ENCODE measurements around the gene OBSCN.

OBSCN gene

GRCh38 chr1:228376651-228377631 is 169.1 kb downstream of the OBSCN start:
- no peak for DNase-seq (ENCODE audit: low read depth in 3 of 3)

GRCh38 chr1:228377664-228378089 is 169.8 kb downstream of the OBSCN start:
- DNase-seq (ENCODE audit: low read depth in 3 of 3) = no peak

GRCh38 chr1:228378090-228378872 is 170.4 kb downstream of the OBSCN start:
- DNase-seq (ENCODE audit: low read depth in 3 of 3) = peak; percentile 6 to 33 (median 18)

GRCh38 chr1:228378873-228379460 is 171.1 kb downstream of the OBSCN start:
- DNase-seq (ENCODE audit: low read depth in 3 of 3) = no peak

GRCh38 chr1:228379666-228380065 is 171.8 kb downstream of the OBSCN start:
- DNase-seq (ENCODE audit: low read depth in 3 of 3) = no peak

DNA sequence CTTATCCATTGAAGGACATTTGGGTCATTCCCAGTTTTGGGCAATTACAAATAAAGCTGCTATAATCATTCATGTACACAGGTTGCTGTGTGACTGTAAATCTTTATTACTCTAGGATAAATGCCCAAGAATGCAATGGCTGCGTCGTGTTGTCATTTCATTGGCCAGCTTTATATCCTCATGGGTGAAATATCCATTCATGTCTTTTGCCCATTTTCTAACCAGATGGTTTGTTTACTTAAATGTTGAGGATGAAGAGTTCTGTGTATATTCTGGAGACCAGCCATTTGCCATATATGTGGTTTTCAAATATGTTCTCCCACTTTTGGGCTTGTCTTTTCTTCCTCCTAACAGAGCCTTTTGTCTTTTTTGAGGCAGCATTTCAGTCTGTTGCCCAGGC is 173.5 kb downstream of the OBSCN start:
- DNase-seq (ENCODE audit: low read depth in 3 of 3) = no peak

GRCh38 chr1:228383773-228384172 is 175.9 kb downstream of the OBSCN start:
- no peak for DNase-seq (ENCODE audit: low read depth in 3 of 3)

- DNase-seq (ENCODE audit: low read depth in 3 of 3) = no peak
Observed at GRCh38 chr1:228385232-228385631, 177.4 kb downstream of the OBSCN start.

- DNase-seq (ENCODE audit: low read depth in 3 of 3) = no peak
Observed at GRCh38 chr1:228387321-228387720, 179.5 kb downstream of the OBSCN start.

GRCh38 chr1:228390649-228391048 is 182.8 kb downstream of the OBSCN start:
- no peak for DNase-seq (ENCODE audit: low read depth in 3 of 3)

- no peak for DNase-seq (ENCODE audit: low read depth in 3 of 3)
Observed at GRCh38 chr1:228391411-228392020, 183.7 kb downstream of the OBSCN start.

GRCh38 chr1:228392111-228392936 is 184.5 kb downstream of the OBSCN start:
- DNase-seq (ENCODE audit: low read depth in 3 of 3) = no peak

DNA sequence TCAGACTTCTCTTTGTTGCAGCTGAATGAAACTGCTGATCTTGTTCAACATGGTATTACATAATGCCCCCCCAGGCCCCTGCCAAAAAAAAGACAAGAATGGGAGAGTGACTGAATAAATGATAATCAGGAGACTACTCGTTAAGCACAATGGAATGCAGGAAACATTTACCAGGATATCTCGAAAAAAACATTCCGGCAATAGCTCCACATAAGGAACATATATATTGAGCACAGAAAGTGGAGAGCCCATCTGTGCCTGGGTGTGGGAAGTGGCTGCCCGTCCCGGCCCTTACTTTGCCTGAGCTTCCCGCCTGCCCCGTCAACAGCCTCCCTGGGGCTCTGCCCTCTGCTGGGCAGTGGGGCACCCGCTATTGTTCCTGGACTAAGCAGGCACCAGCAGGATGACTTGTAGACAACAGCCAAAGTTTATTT is 185.4 kb downstream of the OBSCN start:
- DNase-seq (ENCODE audit: low read depth in 3 of 3) = no peak

DNA sequence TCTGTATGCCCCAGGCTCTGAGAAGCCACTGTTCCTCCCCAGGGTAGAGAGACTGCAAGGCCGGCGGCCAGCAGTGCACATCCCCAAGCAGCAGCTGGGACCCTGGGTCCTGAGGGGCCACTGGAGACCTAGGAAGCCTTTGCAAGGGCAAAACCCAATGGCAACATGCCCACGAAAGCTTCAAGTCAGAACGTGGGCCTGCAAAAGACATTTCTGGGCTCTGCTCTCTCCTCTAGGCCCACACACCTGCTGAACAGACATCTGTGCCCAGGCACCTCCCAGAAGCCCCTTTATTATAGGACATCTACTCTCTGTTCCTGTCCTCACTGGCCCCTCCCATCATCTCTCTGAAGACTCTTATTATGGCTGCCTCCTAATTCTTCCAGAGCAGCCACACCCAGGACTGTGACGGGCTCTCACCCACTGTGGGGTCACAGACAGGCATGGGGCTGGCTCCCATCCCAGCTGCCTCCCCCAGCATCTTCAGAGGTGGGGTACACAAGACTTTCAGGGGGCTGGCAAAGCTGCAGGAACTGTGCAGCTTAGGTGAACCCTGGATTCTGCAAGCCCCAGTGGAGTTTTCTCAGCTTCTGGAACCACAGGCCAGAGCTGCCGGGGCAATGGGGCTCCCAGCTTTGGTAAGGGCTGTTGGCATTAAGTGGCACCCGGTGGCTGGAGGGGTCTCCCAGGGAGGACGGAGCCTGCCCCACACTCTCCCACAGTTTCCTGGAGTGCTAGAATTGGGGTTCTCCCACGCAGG is 186.1 kb downstream of the OBSCN start:
- DNase-seq (ENCODE audit: low read depth in 3 of 3) = no peak

GRCh38 chr1:228394571-228395394 is 186.9 kb downstream of the OBSCN start:
- DNase-seq (ENCODE audit: low read depth in 3 of 3) = no peak

DNA sequence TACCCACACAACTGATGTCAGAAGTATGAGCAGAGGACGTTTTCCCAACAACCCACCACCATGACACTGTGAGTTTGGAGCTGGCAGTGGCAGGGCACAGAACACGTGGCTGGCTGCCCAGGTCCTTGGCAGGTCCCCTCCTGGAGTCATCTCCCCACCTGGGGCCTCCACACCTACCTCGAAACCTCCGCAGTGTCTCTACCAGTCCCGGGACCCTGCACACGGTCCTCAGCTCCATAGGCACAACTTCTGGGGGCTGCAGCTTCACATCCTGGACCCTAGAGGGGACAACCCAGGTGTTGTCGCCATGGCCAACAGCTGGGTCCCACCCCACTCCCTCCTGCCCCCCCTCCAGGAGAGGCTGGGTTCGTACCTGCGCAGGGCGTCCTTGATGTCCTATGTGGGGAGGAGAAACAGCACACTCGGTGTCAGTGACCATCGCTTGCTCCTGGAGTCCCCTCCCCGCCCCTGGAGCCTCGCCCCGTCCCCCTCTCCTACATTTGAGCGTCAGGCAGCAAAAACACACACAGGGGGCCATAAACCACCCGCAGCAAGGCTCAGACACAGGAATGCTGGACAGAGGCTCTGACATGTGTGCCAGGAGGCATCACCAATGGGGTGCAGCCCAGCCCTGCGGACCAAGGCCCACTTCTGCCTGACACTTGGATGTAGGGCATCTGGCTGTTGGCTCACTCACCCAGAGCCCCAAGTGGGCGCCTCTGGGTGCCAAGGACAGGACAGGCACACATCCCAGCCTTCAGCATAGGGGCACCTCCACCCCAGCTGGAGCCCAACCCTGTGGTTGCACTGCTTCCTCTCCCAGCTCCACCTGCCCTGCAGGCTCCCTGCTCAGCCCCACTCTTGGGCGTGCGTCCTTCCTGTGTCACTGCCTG is 189.2 kb downstream of the OBSCN start:
- DNase-seq (ENCODE audit: low read depth in 3 of 3) = no peak

DNA sequence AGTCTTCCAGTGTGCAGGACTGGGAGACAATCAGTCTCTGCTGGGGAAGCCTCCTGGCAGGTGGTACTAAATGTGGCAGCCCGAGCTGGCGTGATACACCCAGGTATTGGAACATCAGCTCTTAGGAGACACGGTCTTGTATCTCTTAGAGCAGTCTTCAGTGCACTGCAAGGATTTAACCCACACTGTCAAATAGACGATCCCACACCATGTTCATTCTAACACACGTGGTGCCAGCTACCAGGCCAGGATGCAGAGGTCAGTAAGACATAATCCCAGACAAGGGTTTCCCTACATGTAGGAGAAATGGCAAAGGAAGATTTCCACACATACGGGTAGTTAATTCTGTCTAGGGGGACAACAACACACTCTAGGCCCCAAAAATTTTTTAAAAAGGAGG is 190.1 kb downstream of the OBSCN start:
- DNase-seq (ENCODE audit: low read depth in 3 of 3) = no peak
